ENCODE data around the gene ABCF2.

ABCF2 gene

GRCh38 chr7:151240942-151241754 is 14.1 kb upstream of the ABCF2 start:
- no peak for DNase-seq

GRCh38 chr7:151240536-151240935 is 13.5 kb upstream of the ABCF2 start:
- no peak for DNase-seq

- DNase-seq: no peak
Measured at GRCh38 chr7:151239837-151240459, 12.9 kb upstream of the ABCF2 start.

GRCh38 chr7:151238924-151239836 is 12.2 kb upstream of the ABCF2 start:
- DNase-seq: no peak

GRCh38 chr7:151238190-151238810 is 11.3 kb upstream of the ABCF2 start:
- no peak for DNase-seq

GRCh38 chr7:151237244-151238189 is 10.5 kb upstream of the ABCF2 start:
- no peak for DNase-seq

GRCh38 chr7:151236406-151236805 is 9.4 kb upstream of the ABCF2 start:
- no peak for DNase-seq

GRCh38 chr7:151235091-151235787 is 8.2 kb upstream of the ABCF2 start:
- DNase-seq: no peak

GRCh38 chr7:151233804-151234203 is 6.8 kb upstream of the ABCF2 start:
- no peak for DNase-seq

GRCh38 chr7:151232917-151233701 is 6.1 kb upstream of the ABCF2 start:
- DNase-seq: no peak

- peak; percentile 57 for DNase-seq
Measured at GRCh38 chr7:151232091-151232916, 5.3 kb upstream of the ABCF2 start, which contains the start of gene CHPF2. Gene CHPF2, plus strand, starts transcription at chr7:151232483. Its CDS starts 1,529 bp downstream, at chr7:151234012.

GRCh38 chr7:151231080-151231479 is 4.1 kb upstream of the ABCF2 start:
- DNase-seq: no peak

GRCh38 chr7:151229249-151229648 is 2.2 kb upstream of the ABCF2 start:
- DNase-seq: no peak

GRCh38 chr7:151228024-151228866 is 1.2 kb upstream of the ABCF2 start:
- DNase-seq: no peak

GRCh38 chr7:151226560-151226874 is 488 bp downstream of the ABCF2 start:
- DNase-seq: no peak

GRCh38 chr7:151225948-151226510 is 976 bp downstream of the ABCF2 start:
- no peak for DNase-seq

GRCh38 chr7:151223728-151224127 is 3.3 kb downstream of the ABCF2 start:
- DNase-seq: no peak

- no peak for DNase-seq
Measured at GRCh38 chr7:151218170-151218569, 8.8 kb downstream of the ABCF2 start.

All from NCI-H526 treated with DMSO at 0.1 percent for 48 hours (cell line).